Measurements from ENCODE around the gene AHCYL2.

The AHCYL2 gene

DNA sequence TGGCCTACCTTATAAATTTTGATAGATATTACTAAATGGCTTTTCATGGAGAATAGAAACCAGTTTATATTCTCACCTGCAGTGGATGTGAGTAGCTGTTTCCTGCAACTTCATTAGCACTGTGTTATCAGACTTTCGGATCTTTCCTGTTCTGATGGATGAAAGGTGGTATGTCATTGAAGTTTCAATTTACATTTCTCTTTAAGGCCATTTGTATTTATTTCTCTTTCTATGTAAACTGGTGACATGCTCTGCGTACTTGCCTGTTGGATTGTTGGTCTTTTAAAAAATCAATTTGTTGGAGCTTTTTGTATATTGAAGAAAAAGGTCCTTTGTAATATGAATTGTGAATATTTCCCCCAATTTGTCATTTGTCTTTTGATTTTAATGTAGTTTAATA, 113.6 kb downstream of the AHCYL2 start:
- TF ChIP-seq FOXP2 (optimal IDR thresholded peaks at IDR 0.05; ENCODE audit: borderline replicate concordance, extremely low read depth, extremely low read length, insufficient read depth) (no peak), TAF1 (IDR thresholded peaks at IDR 0.05; ENCODE audit: borderline replicate concordance, insufficient read depth, low read length) (no peak), POLR2AphosphoS5 (IDR thresholded peaks at IDR 0.05; ENCODE audit: low read depth, low read length) (no peak), SIN3A (IDR thresholded peaks at IDR 0.05; ENCODE audit: borderline replicate concordance, insufficient read depth, low read length) (no peak)
- TF ChIP-seq, protein P1, sequence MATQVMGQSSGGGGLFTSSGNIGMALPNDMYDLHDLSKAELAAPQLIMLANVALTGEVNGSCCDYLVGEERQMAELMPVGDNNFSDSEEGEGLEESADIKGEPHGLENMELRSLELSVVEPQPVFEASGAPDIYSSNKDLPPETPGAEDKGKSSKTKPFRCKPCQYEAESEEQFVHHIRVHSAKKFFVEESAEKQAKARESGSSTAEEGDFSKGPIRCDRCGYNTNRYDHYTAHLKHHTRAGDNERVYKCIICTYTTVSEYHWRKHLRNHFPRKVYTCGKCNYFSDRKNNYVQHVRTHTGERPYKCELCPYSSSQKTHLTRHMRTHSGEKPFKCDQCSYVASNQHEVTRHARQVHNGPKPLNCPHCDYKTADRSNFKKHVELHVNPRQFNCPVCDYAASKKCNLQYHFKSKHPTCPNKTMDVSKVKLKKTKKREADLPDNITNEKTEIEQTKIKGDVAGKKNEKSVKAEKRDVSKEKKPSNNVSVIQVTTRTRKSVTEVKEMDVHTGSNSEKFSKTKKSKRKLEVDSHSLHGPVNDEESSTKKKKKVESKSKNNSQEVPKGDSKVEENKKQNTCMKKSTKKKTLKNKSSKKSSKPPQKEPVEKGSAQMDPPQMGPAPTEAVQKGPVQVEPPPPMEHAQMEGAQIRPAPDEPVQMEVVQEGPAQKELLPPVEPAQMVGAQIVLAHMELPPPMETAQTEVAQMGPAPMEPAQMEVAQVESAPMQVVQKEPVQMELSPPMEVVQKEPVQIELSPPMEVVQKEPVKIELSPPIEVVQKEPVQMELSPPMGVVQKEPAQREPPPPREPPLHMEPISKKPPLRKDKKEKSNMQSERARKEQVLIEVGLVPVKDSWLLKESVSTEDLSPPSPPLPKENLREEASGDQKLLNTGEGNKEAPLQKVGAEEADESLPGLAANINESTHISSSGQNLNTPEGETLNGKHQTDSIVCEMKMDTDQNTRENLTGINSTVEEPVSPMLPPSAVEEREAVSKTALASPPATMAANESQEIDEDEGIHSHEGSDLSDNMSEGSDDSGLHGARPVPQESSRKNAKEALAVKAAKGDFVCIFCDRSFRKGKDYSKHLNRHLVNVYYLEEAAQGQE (IDR thresholded peaks at IDR 0.05; ENCODE audit: insufficient read depth in 1 of 2, low read depth in 2 of 2, low read length in 2 of 2), result no peak

DNA sequence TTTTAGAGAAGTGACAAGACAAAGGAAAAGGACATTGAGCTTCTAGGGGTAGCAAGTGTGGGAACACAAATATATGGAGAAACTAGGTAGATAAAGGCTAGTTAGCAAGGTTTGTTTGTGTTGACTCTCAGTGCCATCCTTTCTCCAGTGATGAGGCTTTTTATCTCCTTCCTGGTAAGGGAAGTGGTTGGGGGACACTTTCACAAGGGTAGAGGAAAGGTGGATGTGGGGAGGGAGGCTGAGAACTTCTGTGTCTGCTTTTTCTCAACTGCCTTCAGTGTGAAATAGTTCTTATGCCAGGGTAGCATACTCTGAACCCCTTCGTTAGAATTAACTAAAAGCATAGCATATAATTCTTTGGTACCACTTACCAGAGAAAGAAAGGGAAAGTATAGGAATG, 116.4 kb downstream of the AHCYL2 start:
- TF ChIP-seq SIN3A (IDR thresholded peaks at IDR 0.05; ENCODE audit: borderline replicate concordance, insufficient read depth, low read length) (no peak), FOXP2 (optimal IDR thresholded peaks at IDR 0.05; ENCODE audit: borderline replicate concordance, extremely low read depth, extremely low read length, insufficient read depth) (no peak), POLR2AphosphoS5 (IDR thresholded peaks at IDR 0.05; ENCODE audit: low read depth, low read length) (no peak), TAF1 (IDR thresholded peaks at IDR 0.05; ENCODE audit: borderline replicate concordance, insufficient read depth, low read length) (no peak)
- TF ChIP-seq, protein P1 (IDR thresholded peaks at IDR 0.05; ENCODE audit: insufficient read depth in 1 of 2, low read depth in 2 of 2, low read length in 2 of 2), result no peak

DNA sequence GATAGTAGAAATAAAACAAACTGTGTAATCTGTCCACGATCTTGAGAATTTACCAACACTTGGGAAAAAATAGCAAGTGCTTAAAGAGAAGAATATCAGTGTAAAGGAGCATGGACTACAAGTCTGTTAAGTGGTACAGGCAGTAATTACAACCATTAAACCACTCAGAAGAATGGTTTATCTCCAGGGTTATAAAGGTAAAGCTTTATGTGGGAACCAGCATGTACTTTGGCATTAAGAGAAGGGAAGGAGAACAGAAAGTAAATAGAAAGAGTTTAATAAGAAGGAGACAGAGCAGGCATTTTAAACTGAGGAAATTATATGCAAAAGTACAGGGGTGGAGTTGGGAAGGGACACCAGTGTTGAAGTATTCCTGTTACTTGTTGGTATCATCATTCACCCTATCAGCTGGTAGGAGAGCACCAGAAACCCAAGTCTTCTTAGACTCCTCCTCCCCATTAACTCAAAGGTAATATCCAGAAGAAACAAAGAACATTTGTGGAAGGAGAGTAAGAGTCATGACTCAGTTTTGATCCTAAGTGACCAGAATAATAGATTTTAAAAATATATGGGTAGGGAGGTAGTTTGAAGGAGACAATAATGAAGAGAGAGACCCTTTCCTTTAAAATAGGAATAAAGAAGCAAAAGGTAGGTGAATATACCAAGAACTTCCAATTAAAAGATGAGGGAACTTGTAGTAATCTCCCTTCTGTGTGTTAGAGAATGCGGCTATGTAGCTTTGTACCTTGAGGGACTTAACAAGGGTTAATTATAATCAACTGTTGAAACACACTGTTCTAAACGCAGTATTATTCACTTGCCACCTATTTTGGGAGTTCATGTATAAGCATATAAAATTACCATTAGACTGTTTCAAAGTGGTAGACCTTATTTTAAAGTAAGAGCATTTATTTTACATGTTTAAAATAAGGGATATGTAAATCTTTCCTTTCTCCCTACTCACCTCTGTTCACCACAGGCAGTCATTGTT, 117.3 kb downstream of the AHCYL2 start:
- TF ChIP-seq, protein P1 (IDR thresholded peaks at IDR 0.05; ENCODE audit: insufficient read depth in 1 of 2, low read depth in 2 of 2, low read length in 2 of 2), result no peak
- TF ChIP-seq TAF1 (IDR thresholded peaks at IDR 0.05; ENCODE audit: borderline replicate concordance, insufficient read depth, low read length) (no peak), SIN3A (IDR thresholded peaks at IDR 0.05; ENCODE audit: borderline replicate concordance, insufficient read depth, low read length) (no peak), POLR2AphosphoS5 (IDR thresholded peaks at IDR 0.05; ENCODE audit: low read depth, low read length) (no peak)

DNA sequence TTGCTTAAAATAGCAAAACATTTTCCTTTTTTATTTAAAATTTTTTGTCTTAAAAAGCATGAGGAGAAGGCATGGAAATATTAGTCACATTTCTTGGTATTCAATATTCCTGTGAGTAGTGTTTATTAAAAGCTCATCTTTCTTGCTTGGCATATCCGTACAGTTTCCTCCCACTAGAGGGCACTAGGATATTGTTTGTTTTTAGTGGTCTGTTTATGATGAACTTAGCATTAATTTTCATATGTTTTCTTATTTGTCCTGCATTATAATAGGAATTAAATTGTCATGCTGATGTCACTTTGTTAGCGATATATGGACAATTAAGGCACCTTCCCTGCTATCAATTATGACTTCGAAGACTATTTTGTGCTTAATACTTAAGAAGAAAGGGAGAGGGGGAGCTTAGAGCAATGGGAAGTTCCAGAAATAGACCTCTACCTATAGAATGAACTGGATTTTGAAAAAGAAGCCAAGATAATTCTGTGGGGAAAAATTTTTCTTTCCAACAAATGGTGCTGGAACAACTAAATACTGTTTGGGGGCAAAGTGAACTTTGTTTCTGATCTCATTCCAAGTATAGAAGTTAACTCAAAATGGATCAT, 118.4 kb downstream of the AHCYL2 start:
- TF ChIP-seq SIN3A (IDR thresholded peaks at IDR 0.05; ENCODE audit: borderline replicate concordance, insufficient read depth, low read length) (no peak), TAF1 (IDR thresholded peaks at IDR 0.05; ENCODE audit: borderline replicate concordance, insufficient read depth, low read length) (no peak), POLR2AphosphoS5 (IDR thresholded peaks at IDR 0.05; ENCODE audit: low read depth, low read length) (no peak), FOXP2 (optimal IDR thresholded peaks at IDR 0.05; ENCODE audit: borderline replicate concordance, extremely low read depth, extremely low read length, insufficient read depth) (no peak)
- TF ChIP-seq, protein P1 (IDR thresholded peaks at IDR 0.05; ENCODE audit: insufficient read depth in 1 of 2, low read depth in 2 of 2, low read length in 2 of 2), result no peak

Measured in PFSK-1 (cell line).